GM12878 (cell line): Measurements from ENCODE around the gene ZNF133. TPM values are rescaled to one million over a fixed set of nuclear protein-coding genes. Genes with fewer than 3 reads are reported as not detected.

Source experiments
- ATAC-seq: fragments of 200-7000 bp; cut with Tn5 transposase; 3 replicates; pipeline ENCODE4 v1.9.1; 2020; ENCODE audit warnings: mild to moderate bottlenecking, moderate library complexity
- BruUV-seq: library from RNA; stranded (reverse); fragments of 400-500 nt; replicated peaks from 2 replicates; lab custom pipeline; 2021; lab: Mats Ljungman, UMichigan
- CTCF ChIA-PET: fragments of 300-600 bp; sonication (Branson Sonifier 250); formaldehyde crosslinking; extraction: SDS; loops from one replicate; lab custom pipeline; 2021; ENCODE audit warnings: inconsistent platforms; lab: Yijun Ruan, JAX
- POLR2A ChIA-PET: fragments of 350-600 bp; formaldehyde crosslinking; extraction: SDS; loops from one replicate; lab custom pipeline; 2021; ENCODE audit warnings: inconsistent platforms; lab: Charles Lee
- RAD21 ChIA-PET: fragments of 300-600 bp; sonication (Branson Sonifier 250); formaldehyde crosslinking; loops from one replicate; lab custom pipeline; 2023; ENCODE audit warnings: antibody characterized with exemption; ENCODE audit not compliant: unreplicated experiment; lab: Charles Lee
- SMC1A ChIA-PET: fragments of 300-600 bp; sonication (Branson Sonifier 250); formaldehyde crosslinking; loops from one replicate; lab custom pipeline; 2023; ENCODE audit not compliant: unreplicated experiment, uncharacterized antibody; lab: Charles Lee
- DNase-seq: peaks from one replicate; pipeline ENCODE4 v3.0.0-alpha.2; 2011; ENCODE audit warnings: low read depth, low spot score
- FAIRE-seq: peaks from 3 replicates; lab custom pipeline; 2011; peaks lifted over from hg19 to GRCh38; lab: Jason Lieb, UNC
- H2AFZ ChIP-seq: 2 replicates; pipeline ENCODE4 v1.6.0; 2011; ENCODE audit warnings: low read depth, low read length, control low read depth; ENCODE audit not compliant: control insufficient read depth
- H3K27ac ChIP-seq: 2 replicates; pipeline ENCODE4 v1.5.1; 2011; ENCODE audit warnings: control low read depth; ENCODE audit not compliant: control insufficient read depth, insufficient read depth
- H3K27me3 ChIP-seq, 2 experiments: replicated peaks in 1 of 2; 2 replicates each; pipeline versions ENCODE4 v1.6.0 to v1.6.1; 2011; ENCODE audit warnings: low read length in 1 of 2; ENCODE audit not compliant: control insufficient read depth in 2 of 2, insufficient read depth in 2 of 2
- H3K36me3 ChIP-seq, 2 experiments: 2 replicates each; pipeline ENCODE4 v1.5.1; 2011; ENCODE audit warnings: low read length in 1 of 2; ENCODE audit not compliant: control insufficient read depth in 2 of 2, insufficient read depth in 2 of 2
- H3K4me1 ChIP-seq: 2 replicates; pipeline ENCODE4 v1.6.1; 2011; ENCODE audit warnings: mild to moderate bottlenecking, low read length, moderate library complexity, mixed read lengths; ENCODE audit not compliant: control insufficient read depth, insufficient read depth
- H3K4me2 ChIP-seq: 2 replicates; pipeline ENCODE4 v1.6.0; 2011; ENCODE audit warnings: control low read depth; ENCODE audit not compliant: control insufficient read depth, insufficient read depth
- H3K4me3 ChIP-seq: fragments of 200-600 bp; sonication (generic); 2 replicates; pipeline ENCODE4 v1.5.1; 2016
- H3K79me2 ChIP-seq: 2 replicates; pipeline ENCODE4 v1.6.0; 2011; ENCODE audit warnings: low read length; ENCODE audit not compliant: control insufficient read depth, insufficient read depth
- H3K9ac ChIP-seq: 2 replicates; pipeline ENCODE4 v1.8.0; 2011; ENCODE audit warnings: low read length, control low read depth, mixed read lengths; ENCODE audit not compliant: control insufficient read depth, insufficient read depth
- H3K9me3 ChIP-seq: replicated peaks from 3 replicates; pipeline ENCODE4 v1.5.1; 2011; ENCODE audit warnings: mild to moderate bottlenecking, low read length; ENCODE audit not compliant: control insufficient read depth, insufficient read depth
- H4K20me1 ChIP-seq: 2 replicates; pipeline ENCODE4 v1.6.0; 2011; ENCODE audit not compliant: control insufficient read depth, insufficient read depth
- BHLHE40 ChIP-seq, 2 experiments: fragments of 450-650 bp in 1 of 2; IDR thresholded peaks; 2 replicates each; pipeline ENCODE4 v1.6.1; 2011 to 2017; ENCODE audit warnings: low read depth in 2 of 2, borderline replicate concordance in 1 of 2, improper control_type of control experiment in 1 of 2, low read length in 1 of 2, mild to moderate bottlenecking in 1 of 2
- CBFB ChIP-seq: IDR thresholded peaks from 2 replicates; pipeline ENCODE4 v1.6.1; 2016; ENCODE audit warnings: antibody characterized with exemption, low read depth
- EGR1 ChIP-seq, 2 experiments: IDR thresholded peaks; 1 replicate in 1 of 2; 2 replicates in 1 of 2; pipeline ENCODE4 v1.6.1; 2011 to 2012; ENCODE audit warnings: low read depth in 2 of 2, low read length in 2 of 2, borderline replicate concordance in 1 of 2, mild to moderate bottlenecking in 1 of 2, moderate library complexity in 1 of 2
- FOS ChIP-seq: IDR thresholded peaks from 3 replicates; pipeline ENCODE4 v1.6.1; 2011; ENCODE audit warnings: borderline replicate concordance; ENCODE audit not compliant: insufficient read length; ENCODE audit errors: extremely low read depth
- GATAD2B ChIP-seq: fragments of 450-650 bp; conservative IDR thresholded peaks from 2 replicates; pipeline ENCODE4 v1.6.1; 2017; ENCODE audit warnings: low read depth, mild to moderate bottlenecking, moderate library complexity
- HCFC1 ChIP-seq: fragments of 150-350 bp; IDR thresholded peaks from 2 replicates; pipeline ENCODE4 v1.6.1; 2014; ENCODE audit warnings: low read length
- IKZF1 ChIP-seq: fragments of 450-650 bp; conservative IDR thresholded peaks from 2 replicates; pipeline ENCODE4 v1.6.1; 2017; ENCODE audit warnings: antibody characterized with exemption, mild to moderate bottlenecking
- KLF5 ChIP-seq: fragments of 450-650 bp; IDR thresholded peaks from 2 replicates; pipeline ENCODE4 v1.6.1; 2014; ENCODE audit warnings: mild to moderate bottlenecking; ENCODE audit not compliant: partially characterized antibody
- MXI1 ChIP-seq: fragments of 150-350 bp; IDR thresholded peaks from 2 replicates; pipeline ENCODE4 v1.6.1; 2011; ENCODE audit warnings: low read depth, mild to moderate bottlenecking, inconsistent platforms, low read length, improper control_type of control experiment
- SKIL ChIP-seq: fragments of 450-650 bp; IDR thresholded peaks from 2 replicates; pipeline ENCODE4 v1.6.1; 2017; ENCODE audit warnings: mild to moderate bottlenecking, low read depth, inconsistent platforms; ENCODE audit not compliant: poor library complexity, severe bottlenecking
- SRF ChIP-seq, 2 experiments: IDR thresholded peaks; 2 replicates each; pipeline ENCODE4 v1.6.1; 2011; ENCODE audit warnings: low read depth in 2 of 2, low read length in 2 of 2, mild to moderate bottlenecking in 1 of 2, moderate library complexity in 1 of 2
- TAF1 ChIP-seq: IDR thresholded peaks from 2 replicates; pipeline ENCODE4 v1.6.1; 2011; ENCODE audit warnings: mild to moderate bottlenecking, low read depth, low read length, borderline replicate concordance
- ZNF24 ChIP-seq: fragments of 450-650 bp; IDR thresholded peaks from 2 replicates; pipeline ENCODE4 v1.6.1; 2017; ENCODE audit warnings: antibody characterized with exemption, mild to moderate bottlenecking
- in situ Hi-C: fragments of 300-500 bp; cut with MboI; formaldehyde crosslinking; loops from 9 replicates; pipeline ENCODE4 v1.14.3; 2018; ENCODE audit warnings: mixed read lengths
- intact Hi-C: fragments of 100-400 bp; cut with micrococcal nuclease; formaldehyde crosslinking; loops from one replicate; pipeline ENCODE4 v1.14.2; 2022; ENCODE audit not compliant: unreplicated experiment
- polyA plus RNA-seq, 11 experiments: library from polyadenylated mRNA; depleted of rRNA in 4 of 11; unstranded in 6 of 11; stranded (reverse) in 5 of 11; fragments of >200 nt; fragmentation: Nextera tagmentation in 4 of 11; fragmentation: Illumina TruSeq in 1 of 11; extraction: Ambion mirVana in 4 of 11; extraction: Trizol in 1 of 11; gene quantifications; 1 replicate in 1 of 11; 2 replicates in 10 of 11; pipeline versions ENCODE4 v1.2.1 to v1.2.3, GENCODE V29; 2011 to 2016; ENCODE audit warnings: inconsistent platforms in 2 of 11, missing spikeins in 2 of 11, low read depth in 1 of 11
- total RNA-seq, 4 experiments: library from RNA; depleted of rRNA in 3 of 4; stranded (reverse); fragments of >200 nt in 3 of 4; fragmentation: Illumina TruSeq in 1 of 4; extraction: Trizol in 1 of 4; gene quantifications; 2 replicates each; pipeline versions ENCODE4 v1.2.1 to v1.2.3, GENCODE V29; 2013 to 2021
- TF ChIP-seq, protein P1 (sequence below): fragments of 450-650 bp; formaldehyde crosslinking; IDR thresholded peaks from 2 replicates; pipeline ENCODE4 v1.5.0; 2022; ENCODE audit warnings: mild to moderate bottlenecking, missing genetic modification characterization
- TF ChIP-seq, protein P2 (sequence below): IDR thresholded peaks from 2 replicates; pipeline ENCODE4 v1.6.1; 2012; ENCODE audit warnings: low read depth, low read length, improper control_type of control experiment
- TF ChIP-seq, protein P3 (sequence below): IDR thresholded peaks from 2 replicates; pipeline ENCODE4 v1.6.1; 2011; ENCODE audit warnings: mild to moderate bottlenecking, low read depth, low read length, moderate library complexity; ENCODE audit not compliant: insufficient replicate concordance

The ZNF133 gene
- total and polyA plus RNA-seq, 10 of the 15 experiments (the other 5 are each of a cell fraction or from before 2014, with no cell fraction given) = 2.0 to 9.3 (median 7.3) TPM

- ChIA-PET CTCF (interaction anchor here (1.0 kb wide), 1 partner anchor 13 kb away, joined by 3 read pairs; no protein-coding TSS in a partner anchor), POLR2A (no interaction called here), SMC1A (no interaction called here), RAD21 (no interaction called here)
- Histone ChIP-seq H3K27ac (no peak overlapping the region), H4K20me1 (no peaks in the 10 kb centered on the region), H3K4me1 (no peaks in the 10 kb centered on the region), H3K27me3 (no peaks in the 10 kb centered on the region), H3K36me3 (peaks cover under 1 to 5% of the 10 kb centered on the region in 2 experiments; a peak in 2 of 4 replicates), H3K4me2 (no peak overlapping the region), H2AFZ (no peak overlapping the region), H3K4me3 (no peak overlapping the region), H3K9me3 (no peaks in the 10 kb centered on the region), H3K79me2 (no peaks in the 10 kb centered on the region), H3K9ac (no peak overlapping the region)
- intact Hi-C loops (no loop called here), in situ Hi-C loops (no loop called here)
- DNase-seq = no peak
- TF ChIP-seq SKIL (no peak), CBFB (no peak), TAF1 (no peak), BHLHE40 (IDR thresholded peaks at IDR 0.05; ENCODE audit: borderline replicate concordance in 1 of 2, low read depth in 2 of 2, low read length in 1 of 2) (no peak), KLF5 (no peak), SRF (IDR thresholded peaks at IDR 0.05; ENCODE audit: low read depth in 2 of 2, low read length in 2 of 2) (no peak), ZNF24 (no peak), EGR1 (IDR thresholded peaks at IDR 0.05; ENCODE audit: borderline replicate concordance in 1 of 2, low read depth in 2 of 2, low read length in 2 of 2) (no peak), GATAD2B (no peak), IKZF1 (no peak), HCFC1 (no peak), FOS (no peak), MXI1 (no peak)
- TF ChIP-seq, protein P1, sequence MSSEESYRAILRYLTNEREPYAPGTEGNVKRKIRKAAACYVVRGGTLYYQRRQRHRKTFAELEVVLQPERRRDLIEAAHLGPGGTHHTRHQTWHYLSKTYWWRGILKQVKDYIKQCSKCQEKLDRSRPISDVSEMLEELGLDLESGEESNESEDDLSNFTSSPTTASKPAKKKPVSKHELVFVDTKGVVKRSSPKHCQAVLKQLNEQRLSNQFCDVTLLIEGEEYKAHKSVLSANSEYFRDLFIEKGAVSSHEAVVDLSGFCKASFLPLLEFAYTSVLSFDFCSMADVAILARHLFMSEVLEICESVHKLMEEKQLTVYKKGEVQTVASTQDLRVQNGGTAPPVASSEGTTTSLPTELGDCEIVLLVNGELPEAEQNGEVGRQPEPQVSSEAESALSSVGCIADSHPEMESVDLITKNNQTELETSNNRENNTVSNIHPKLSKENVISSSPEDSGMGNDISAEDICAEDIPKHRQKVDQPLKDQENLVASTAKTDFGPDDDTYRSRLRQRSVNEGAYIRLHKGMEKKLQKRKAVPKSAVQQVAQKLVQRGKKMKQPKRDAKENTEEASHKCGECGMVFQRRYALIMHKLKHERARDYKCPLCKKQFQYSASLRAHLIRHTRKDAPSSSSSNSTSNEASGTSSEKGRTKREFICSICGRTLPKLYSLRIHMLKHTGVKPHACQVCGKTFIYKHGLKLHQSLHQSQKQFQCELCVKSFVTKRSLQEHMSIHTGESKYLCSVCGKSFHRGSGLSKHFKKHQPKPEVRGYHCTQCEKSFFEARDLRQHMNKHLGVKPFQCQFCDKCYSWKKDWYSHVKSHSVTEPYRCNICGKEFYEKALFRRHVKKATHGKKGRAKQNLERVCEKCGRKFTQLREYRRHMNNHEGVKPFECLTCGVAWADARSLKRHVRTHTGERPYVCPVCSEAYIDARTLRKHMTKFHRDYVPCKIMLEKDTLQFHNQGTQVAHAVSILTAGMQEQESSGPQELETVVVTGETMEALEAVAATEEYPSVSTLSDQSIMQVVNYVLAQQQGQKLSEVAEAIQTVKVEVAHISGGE (CRISPR knock-in tag) = no peak
- TF ChIP-seq, protein P2, sequence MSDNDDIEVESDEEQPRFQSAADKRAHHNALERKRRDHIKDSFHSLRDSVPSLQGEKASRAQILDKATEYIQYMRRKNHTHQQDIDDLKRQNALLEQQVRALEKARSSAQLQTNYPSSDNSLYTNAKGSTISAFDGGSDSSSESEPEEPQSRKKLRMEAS = no peak
- TF ChIP-seq, protein P3, sequence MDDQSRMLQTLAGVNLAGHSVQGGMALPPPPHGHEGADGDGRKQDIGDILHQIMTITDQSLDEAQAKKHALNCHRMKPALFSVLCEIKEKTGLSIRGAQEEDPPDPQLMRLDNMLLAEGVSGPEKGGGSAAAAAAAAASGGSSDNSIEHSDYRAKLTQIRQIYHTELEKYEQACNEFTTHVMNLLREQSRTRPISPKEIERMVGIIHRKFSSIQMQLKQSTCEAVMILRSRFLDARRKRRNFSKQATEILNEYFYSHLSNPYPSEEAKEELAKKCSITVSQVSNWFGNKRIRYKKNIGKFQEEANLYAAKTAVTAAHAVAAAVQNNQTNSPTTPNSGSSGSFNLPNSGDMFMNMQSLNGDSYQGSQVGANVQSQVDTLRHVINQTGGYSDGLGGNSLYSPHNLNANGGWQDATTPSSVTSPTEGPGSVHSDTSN = no peak
- no peak for FAIRE-seq
- no peak for ATAC-seq
- no TSS peak for BruUV-seq
These were observed 22.3 kb downstream of the ZNF133 start for GRCh38 chr20:18310592-18310991.
